K562 (cell line): ENCODE measurements around the gene C1QA. TPM values are rescaled to one million over a fixed set of nuclear protein-coding genes. Genes with fewer than 3 reads are reported as not detected.

Source experiments
- ATAC-seq: fragments of 200-7000 bp; cut with Tn5 transposase; 3 replicates; pipeline ENCODE4 v1.9.1; 2020; ENCODE audit warnings: moderate library complexity
- BruUV-seq: library from RNA; stranded (reverse); fragments of 400-500 nt; replicated peaks from 2 replicates; lab custom pipeline; 2021; lab: Mats Ljungman, UMichigan
- CTCF ChIA-PET: fragments of 300-600 bp; formaldehyde crosslinking; extraction: SDS; loops from one replicate; lab custom pipeline; 2021; ENCODE audit warnings: low intra/inter-chr PET ratio; lab: Yijun Ruan, JAX
- POLR2A ChIA-PET: fragments of 300-600, 350-650 bp; sonication (Branson Sonifier 250); formaldehyde crosslinking; extraction: SDS; loops from one replicate; lab custom pipeline; 2021; ENCODE audit warnings: antibody characterized with exemption, inconsistent platforms; lab: Yijun Ruan, JAX
- DNase-seq, 4 experiments: peaks; one replicate each; pipeline versions ENCODE4 v3.0.0 to v3.0.0-alpha.2; 2011 to 2018; ENCODE audit warnings: low spot score in 3 of 4, mixed read lengths in 3 of 4; ENCODE audit errors: extremely low read depth in 1 of 4
- FAIRE-seq: peaks from 2 replicates; lab custom pipeline; 2011; peaks lifted over from hg19 to GRCh38; lab: Jason Lieb, UNC
- H2AFZ ChIP-seq: 2 replicates; pipeline ENCODE4 v1.6.0; 2011; ENCODE audit warnings: low read depth, low read length, control low read depth, inconsistent platforms
- H3K27ac ChIP-seq: fragments of 200-600 bp; 3 replicates; pipeline ENCODE4 v1.8.0; 2011; ENCODE audit warnings: low read depth, mild to moderate bottlenecking, control low read depth, inconsistent platforms, low read length, moderate library complexity, mixed read lengths; ENCODE audit errors: extremely low read depth
- H3K27me3 ChIP-seq, 2 experiments: fragments of 300-600 bp in 1 of 2; 2 replicates in 1 of 2; 3 replicates in 1 of 2; pipeline versions ENCODE4 v1.6.0 to v1.8.0; 2011; ENCODE audit warnings: inconsistent platforms in 2 of 2, low read length in 2 of 2, mild to moderate bottlenecking in 1 of 2, mixed read lengths in 1 of 2, moderate library complexity in 1 of 2; ENCODE audit not compliant: control insufficient read depth in 2 of 2, insufficient read depth in 2 of 2
- H3K36me3 ChIP-seq: fragments of 300-600 bp; 3 replicates; pipeline ENCODE4 v1.8.0; 2011; ENCODE audit warnings: mild to moderate bottlenecking, low read length, inconsistent platforms; ENCODE audit not compliant: control insufficient read depth, insufficient read depth
- H3K4me1 ChIP-seq, 2 experiments: fragments of 200-600 bp in 1 of 2; replicated peaks in 1 of 2; 2 replicates in 1 of 2; 3 replicates in 1 of 2; pipeline versions ENCODE4 v1.5.1 to v1.8.0; 2011; ENCODE audit warnings: inconsistent platforms in 2 of 2, low read length in 2 of 2, mild to moderate bottlenecking in 1 of 2, mixed read lengths in 1 of 2, moderate library complexity in 1 of 2; ENCODE audit not compliant: control insufficient read depth in 2 of 2, insufficient read depth in 2 of 2
- H3K4me2 ChIP-seq: 2 replicates; pipeline ENCODE4 v1.6.1; 2011; ENCODE audit warnings: low read length, control low read depth, inconsistent platforms, mixed read lengths; ENCODE audit not compliant: insufficient read depth
- H3K4me3 ChIP-seq: fragments of 200-600 bp; sonication (generic), shearing (Covaris generic); 2 replicates; pipeline ENCODE4 v1.5.1; 2016; ENCODE audit warnings: control low read depth, inconsistent platforms
- H3K79me2 ChIP-seq: fragments of 200-600 bp; 3 replicates; pipeline ENCODE4 v1.8.0; 2011; ENCODE audit warnings: low read length, inconsistent platforms; ENCODE audit not compliant: control insufficient read depth, insufficient read depth
- H3K9ac ChIP-seq, 2 experiments: 2 replicates each; pipeline versions ENCODE4 v1.6.0 to v1.6.1; 2011; ENCODE audit warnings: low read depth in 2 of 2, low read length in 2 of 2, control low read depth in 1 of 2, inconsistent platforms in 1 of 2, mild to moderate bottlenecking in 1 of 2, mixed read lengths in 1 of 2; ENCODE audit not compliant: insufficient read depth in 1 of 2
- H3K9me1 ChIP-seq: one replicate; pipeline ENCODE4 v1.6.0; 2011; ENCODE audit warnings: inconsistent platforms, mild to moderate bottlenecking, low read length, moderate library complexity; ENCODE audit not compliant: control insufficient read depth, insufficient read depth
- H3K9me3 ChIP-seq: replicated peaks from 2 replicates; pipeline ENCODE4 v1.5.1; 2011; ENCODE audit warnings: low read depth, low read length, inconsistent platforms; ENCODE audit not compliant: control insufficient read depth, insufficient read depth
- H4K20me1 ChIP-seq: replicated peaks from 2 replicates; pipeline ENCODE4 v1.6.1; 2011; ENCODE audit warnings: low read length, inconsistent platforms, mixed read lengths; ENCODE audit not compliant: control insufficient read depth, insufficient read depth
- FOS ChIP-seq: IDR thresholded peaks from 3 replicates; pipeline ENCODE4 v1.6.1; 2011; ENCODE audit not compliant: insufficient read length; ENCODE audit errors: extremely low read depth
- NR2C2 ChIP-seq, 2 experiments: fragments of 200-800 bp in 1 of 2; sonication (Bioruptor generic) in 1 of 2; sonication (generic) in 1 of 2; formaldehyde crosslinking in 1 of 2; IDR thresholded peaks; 2 replicates each; pipeline versions ENCODE4 v1.6.1 to v1.8.0; 2016 to 2022; ENCODE audit warnings: mild to moderate bottlenecking in 1 of 2, missing compliant biosample characterization in 1 of 2, missing genetic modification characterization in 1 of 2, missing genetic modification reagents in 1 of 2
- RCOR1 ChIP-seq, 2 experiments: IDR thresholded peaks; 2 replicates each; pipeline ENCODE4 v1.6.1; 2012; ENCODE audit warnings: low read depth in 2 of 2, low read length in 2 of 2, borderline replicate concordance in 1 of 2, improper control_type of control experiment in 1 of 2
- TCFL5 ChIP-seq: fragments of 250-450 bp; sonication (Bioruptor Pico); conservative IDR thresholded peaks from 2 replicates; pipeline ENCODE4 v1.6.1; 2021; ENCODE audit warnings: mild to moderate bottlenecking, moderate library complexity, matching md5 sums
- U2AF2 ChIP-seq: fragments of 200-400 bp; formaldehyde crosslinking; optimal IDR thresholded peaks from 2 replicates; pipeline ENCODE3; 2017; ENCODE audit warnings: low read depth, mild to moderate bottlenecking, low read length
- ZBTB7A ChIP-seq: IDR thresholded peaks from 2 replicates; pipeline ENCODE4 v1.6.1; 2011; ENCODE audit warnings: low read depth, mild to moderate bottlenecking, low read length, moderate library complexity, borderline replicate concordance; ENCODE audit not compliant: control insufficient read depth
- ZNF124 ChIP-seq: sonication (generic); formaldehyde crosslinking; IDR thresholded peaks from 2 replicates; pipeline ENCODE4 v1.8.1; 2022; ENCODE audit warnings: missing genetic modification reagents
- ZNF134 ChIP-seq: fragments of 250-450 bp; sonication (Bioruptor Pico); conservative IDR thresholded peaks from 2 replicates; pipeline ENCODE4 v1.4.0; 2020
- ZNF584 ChIP-seq: fragments of 200-800 bp; sonication (Bioruptor generic); IDR thresholded peaks from 2 replicates; pipeline ENCODE4 v1.6.1; 2016; ENCODE audit warnings: low read depth, mild to moderate bottlenecking, missing genetic modification characterization, missing compliant biosample characterization
- ZNF785 ChIP-seq: fragments of 250-450 bp; sonication (Bioruptor Pico); IDR thresholded peaks from 2 replicates; pipeline ENCODE4 v1.4.0; 2020; ENCODE audit warnings: mild to moderate bottlenecking
- WGBS: fragments of 100-300 bp; shearing (Covaris generic); methylation state at CpG from one replicate; pipeline ENCODE4 v1.1.6; 2016; ENCODE audit warnings: low coverage, mixed read lengths; ENCODE audit not compliant: insufficient coverage; ENCODE audit errors: missing lambda C conversion rate; 5-methylcytosine and 5-hydroxymethylcytosine counted together
- in situ Hi-C: fragments of 300-500 bp; cut with MboI; formaldehyde crosslinking; loops from 4 replicates; pipeline ENCODE4 v1.15.0; 2018; ENCODE audit warnings: inconsistent platforms, mixed read lengths
- intact Hi-C: fragments of 100-400 bp; cut with micrococcal nuclease; formaldehyde crosslinking; loops from 2 replicates; pipeline ENCODE4 v1.14.2; 2022
- polyA plus RNA-seq, 8 experiments: library from polyadenylated mRNA; depleted of rRNA in 4 of 8; stranded (reverse) in 5 of 8; unstranded in 3 of 8; fragments of >200 nt; fragmentation: Nextera tagmentation in 2 of 8; fragmentation: Illumina TruSeq in 1 of 8; extraction: Ambion mirVana in 2 of 8; extraction: Trizol in 1 of 8; gene quantifications; 2 replicates each; pipeline versions ENCODE4 v1.2.1 to v1.2.3, GENCODE V29; 2011 to 2014; ENCODE audit warnings: inconsistent platforms in 1 of 8, missing spikeins in 1 of 8
- total RNA-seq, 7 experiments: library from RNA; depleted of rRNA in 6 of 7; stranded (reverse); fragments of >200 nt in 6 of 7; fragmentation: Illumina TruSeq in 2 of 7; extraction: Trizol in 2 of 7; gene quantifications; 2 replicates each; pipeline versions ENCODE4 v1.2.1 to v1.2.3, GENCODE V29; 2011 to 2021; ENCODE audit warnings: low replicate concordance in 1 of 7
- TF ChIP-seq, protein P1 (sequence below): fragments of 250-450 bp; sonication (Bioruptor Pico); IDR thresholded peaks from 2 replicates; pipeline ENCODE4 v1.5.0; 2021; ENCODE audit warnings: mild to moderate bottlenecking, moderate library complexity

C1QA gene
- total and polyA plus RNA-seq, 9 of the 15 experiments (the other 6 are each of a cell fraction or from before 2014, with no cell fraction given), result 0.71 TPM; not detected in 8

DNA sequence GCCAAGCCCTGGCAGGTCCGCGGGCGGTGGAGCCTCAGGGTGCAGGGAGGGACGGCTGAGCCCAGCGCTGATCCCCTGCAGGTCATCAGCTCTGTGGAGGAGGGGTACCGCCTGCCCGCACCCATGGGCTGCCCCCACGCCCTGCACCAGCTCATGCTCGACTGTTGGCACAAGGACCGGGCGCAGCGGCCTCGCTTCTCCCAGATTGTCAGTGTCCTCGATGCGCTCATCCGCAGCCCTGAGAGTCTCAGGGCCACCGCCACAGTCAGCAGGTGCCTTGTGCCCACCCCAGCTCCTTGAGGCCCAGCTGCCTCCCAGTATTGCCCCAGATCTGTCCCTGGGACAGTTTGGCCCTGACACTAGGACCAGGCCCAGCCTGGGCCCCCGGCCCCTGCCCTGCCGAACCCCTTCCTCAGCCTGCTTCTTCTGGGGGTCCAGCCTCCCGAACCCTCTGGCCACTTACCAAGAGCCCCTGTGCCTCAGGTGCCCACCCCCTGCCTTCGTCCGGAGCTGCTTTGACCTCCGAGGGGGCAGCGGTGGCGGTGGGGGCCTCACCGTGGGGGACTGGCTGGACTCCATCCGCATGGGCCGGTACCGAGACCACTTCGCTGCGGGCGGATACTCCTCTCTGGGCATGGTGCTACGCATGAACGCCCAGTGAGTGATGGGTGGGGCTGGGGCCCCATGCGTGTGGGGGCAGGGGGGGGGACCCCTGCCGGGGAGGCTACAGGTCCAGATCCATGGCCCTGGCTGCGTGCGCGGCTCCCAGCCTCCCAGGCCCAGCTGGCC, 35.4 kb upstream of the C1QA start:
- peaks cover 39 to 72% of the 10 kb centered on the region in 2 experiments for H3K27me3 ChIP-seq
- ChIA-PET CTCF (interaction anchor here (0.6 kb wide), 1 partner anchor 98 kb away, joined by 4 read pairs; no protein-coding TSS in a partner anchor), POLR2A (interaction anchor here (0.6 to 0.9 kb wide), 4 partner anchors 10 to 650 kb away, joined by 3 to 4 read pairs (median 4); no protein-coding TSS in a partner anchor)
- H3K9me3 ChIP-seq, result no peaks in the 10 kb centered on the region
- WGBS, result 9% methylated on average over 31 of the region's 39 CpGs
- H3K4me1 ChIP-seq, result peaks cover 0 to 15% of the 10 kb centered on the region in 2 experiments; a peak in 1 of 5 replicates
- FAIRE-seq (no peak), ATAC-seq (no peak), DNase-seq (no peak)
- no peak overlapping the region for H3K4me3 ChIP-seq
- no peak overlapping the region for H3K4me2 ChIP-seq
- intact Hi-C loops (no loop called here), in situ Hi-C loops (no loop called here)
- TF ChIP-seq ZNF124 (CRISPR knock-in tag), result no peak
- TF ChIP-seq RCOR1 (IDR thresholded peaks at IDR 0.05; ENCODE audit: borderline replicate concordance in 1 of 2, low read depth in 2 of 2, low read length in 2 of 2), result no peak
- H3K36me3 ChIP-seq, result no peaks in the 10 kb centered on the region
- no peak overlapping the region for H3K27ac ChIP-seq
- no peak overlapping the region for H3K9ac ChIP-seq
- H2AFZ ChIP-seq, result no peak overlapping the region
- H3K79me2 ChIP-seq, result no peaks in the 10 kb centered on the region
- H3K9me1 ChIP-seq, result peaks cover under 1% of the 10 kb centered on the region
- peaks cover 22% of the 10 kb centered on the region for H4K20me1 ChIP-seq
- BruUV-seq, result no TSS peak

DNA sequence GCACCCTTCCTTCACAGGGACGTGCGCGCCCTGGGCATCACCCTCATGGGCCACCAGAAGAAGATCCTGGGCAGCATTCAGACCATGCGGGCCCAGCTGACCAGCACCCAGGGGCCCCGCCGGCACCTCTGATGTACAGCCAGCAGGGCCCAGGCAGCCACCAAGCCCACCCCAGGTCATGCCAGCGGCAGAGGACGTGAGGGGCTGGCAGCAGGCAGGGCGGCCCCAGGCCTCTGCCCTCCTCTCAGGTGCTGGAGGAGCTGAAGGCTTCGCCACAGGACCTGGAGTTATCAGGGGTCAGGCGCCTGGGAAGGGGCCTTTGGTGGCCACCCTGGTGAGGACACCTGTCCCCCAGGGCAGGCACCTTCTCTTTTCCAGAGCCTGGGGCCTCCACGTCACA, 34.8 kb upstream of the C1QA start:
- no peaks in the 10 kb centered on the region for H3K36me3 ChIP-seq
- H4K20me1 ChIP-seq, result peaks cover 25% of the 10 kb centered on the region
- H3K9me1 ChIP-seq, result no peaks in the 10 kb centered on the region
- CTCF ChIA-PET, result no interaction called here
- no peak overlapping the region for H3K4me2 ChIP-seq
- FAIRE-seq (no peak), ATAC-seq (no peak), DNase-seq (no peak)
- in situ Hi-C loops (no loop called here), intact Hi-C loops (no loop called here)
- no peak overlapping the region for H3K4me3 ChIP-seq
- POLR2A ChIA-PET, result no interaction called here
- no peaks in the 10 kb centered on the region for H3K9me3 ChIP-seq
- no peak overlapping the region for H2AFZ ChIP-seq
- H3K27ac ChIP-seq, result no peak overlapping the region
- no TSS peak for BruUV-seq
- H3K4me1 ChIP-seq, result peaks cover 0 to 15% of the 10 kb centered on the region in 2 experiments; a peak in 1 of 5 replicates
- peaks cover 39 to 73% of the 10 kb centered on the region in 2 experiments for H3K27me3 ChIP-seq
- H3K9ac ChIP-seq, result no peak overlapping the region
- no peaks in the 10 kb centered on the region for H3K79me2 ChIP-seq
- WGBS, result 27% methylated on average over 11 of the region's 12 CpGs
- TF ChIP-seq U2AF2 (no peak), TCFL5 (CRISPR knock-in tag) (no peak), ZBTB7A (no peak), ZNF584 (CRISPR knock-in tag) (no peak), FOS (no peak), ZNF134 (no peak), NR2C2 (CRISPR knock-in tag; IDR thresholded peaks at IDR 0.05) (no peak), NR2C2 (tag; IDR thresholded peaks at IDR 0.05) (no peak), ZNF785 (CRISPR knock-in tag) (no peak)
- TF ChIP-seq, protein P1, sequence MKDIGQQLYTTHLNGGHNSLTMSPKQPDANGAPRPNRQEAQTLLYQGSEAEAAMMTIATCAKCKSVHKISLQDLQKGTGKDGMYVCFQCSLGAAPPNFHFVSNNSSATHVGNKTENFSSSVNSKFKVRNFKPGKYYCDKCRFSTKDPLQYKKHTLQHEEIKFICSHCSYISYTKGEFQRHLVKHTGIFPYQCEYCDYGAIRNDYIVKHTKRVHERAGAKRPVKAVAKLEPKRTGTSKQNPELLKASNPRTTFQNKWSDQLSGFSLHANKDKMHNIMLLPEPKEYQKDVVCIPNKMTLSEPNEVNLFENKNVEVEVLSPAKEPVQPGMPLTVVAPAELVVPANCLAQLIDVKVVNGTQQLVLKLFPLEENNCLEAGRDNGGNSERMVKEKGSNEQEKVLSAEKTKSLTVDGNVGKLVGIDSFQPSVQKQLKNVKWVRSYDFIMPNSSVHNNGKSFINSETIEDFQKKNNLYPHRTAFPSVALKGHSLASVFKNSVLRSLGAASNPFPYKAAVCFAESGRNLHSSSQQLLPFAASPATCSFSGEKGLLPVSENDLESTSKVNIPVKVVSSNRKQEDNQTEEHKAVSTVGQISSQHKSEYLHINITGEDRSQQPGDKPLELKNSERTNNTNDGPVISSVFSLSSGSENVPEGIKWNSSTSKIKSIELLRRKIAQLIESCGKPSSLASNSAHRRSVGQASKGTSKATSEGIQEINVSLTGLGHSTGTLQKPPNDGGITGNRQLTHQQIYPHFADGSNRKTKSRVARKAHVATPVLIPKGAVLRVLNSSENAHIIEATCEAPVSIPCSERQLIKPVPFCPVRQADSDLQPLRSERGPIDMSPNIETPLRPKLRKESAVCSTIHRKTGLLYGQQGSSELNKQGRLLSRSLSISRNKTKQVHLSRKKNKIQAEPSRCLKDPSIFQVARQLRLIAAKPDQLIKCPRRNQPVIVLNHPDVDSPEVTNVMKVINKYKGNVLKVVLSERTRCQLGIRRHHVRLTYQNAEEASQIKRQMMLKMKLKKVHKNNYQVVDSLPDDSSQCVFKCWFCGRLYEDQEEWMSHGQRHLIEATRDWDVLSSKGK (CRISPR knock-in tag), result no peak
